ENCODE data around the gene GPR158.
"Not testable (repeated sequence)": the region's sequence is repeated elsewhere in the genome, so short reads cannot be mapped to it uniquely, and the experiment has no call there.

The GPR158 gene, protein sequence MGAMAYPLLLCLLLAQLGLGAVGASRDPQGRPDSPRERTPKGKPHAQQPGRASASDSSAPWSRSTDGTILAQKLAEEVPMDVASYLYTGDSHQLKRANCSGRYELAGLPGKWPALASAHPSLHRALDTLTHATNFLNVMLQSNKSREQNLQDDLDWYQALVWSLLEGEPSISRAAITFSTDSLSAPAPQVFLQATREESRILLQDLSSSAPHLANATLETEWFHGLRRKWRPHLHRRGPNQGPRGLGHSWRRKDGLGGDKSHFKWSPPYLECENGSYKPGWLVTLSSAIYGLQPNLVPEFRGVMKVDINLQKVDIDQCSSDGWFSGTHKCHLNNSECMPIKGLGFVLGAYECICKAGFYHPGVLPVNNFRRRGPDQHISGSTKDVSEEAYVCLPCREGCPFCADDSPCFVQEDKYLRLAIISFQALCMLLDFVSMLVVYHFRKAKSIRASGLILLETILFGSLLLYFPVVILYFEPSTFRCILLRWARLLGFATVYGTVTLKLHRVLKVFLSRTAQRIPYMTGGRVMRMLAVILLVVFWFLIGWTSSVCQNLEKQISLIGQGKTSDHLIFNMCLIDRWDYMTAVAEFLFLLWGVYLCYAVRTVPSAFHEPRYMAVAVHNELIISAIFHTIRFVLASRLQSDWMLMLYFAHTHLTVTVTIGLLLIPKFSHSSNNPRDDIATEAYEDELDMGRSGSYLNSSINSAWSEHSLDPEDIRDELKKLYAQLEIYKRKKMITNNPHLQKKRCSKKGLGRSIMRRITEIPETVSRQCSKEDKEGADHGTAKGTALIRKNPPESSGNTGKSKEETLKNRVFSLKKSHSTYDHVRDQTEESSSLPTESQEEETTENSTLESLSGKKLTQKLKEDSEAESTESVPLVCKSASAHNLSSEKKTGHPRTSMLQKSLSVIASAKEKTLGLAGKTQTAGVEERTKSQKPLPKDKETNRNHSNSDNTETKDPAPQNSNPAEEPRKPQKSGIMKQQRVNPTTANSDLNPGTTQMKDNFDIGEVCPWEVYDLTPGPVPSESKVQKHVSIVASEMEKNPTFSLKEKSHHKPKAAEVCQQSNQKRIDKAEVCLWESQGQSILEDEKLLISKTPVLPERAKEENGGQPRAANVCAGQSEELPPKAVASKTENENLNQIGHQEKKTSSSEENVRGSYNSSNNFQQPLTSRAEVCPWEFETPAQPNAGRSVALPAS (N-terminal part only)

DNA sequence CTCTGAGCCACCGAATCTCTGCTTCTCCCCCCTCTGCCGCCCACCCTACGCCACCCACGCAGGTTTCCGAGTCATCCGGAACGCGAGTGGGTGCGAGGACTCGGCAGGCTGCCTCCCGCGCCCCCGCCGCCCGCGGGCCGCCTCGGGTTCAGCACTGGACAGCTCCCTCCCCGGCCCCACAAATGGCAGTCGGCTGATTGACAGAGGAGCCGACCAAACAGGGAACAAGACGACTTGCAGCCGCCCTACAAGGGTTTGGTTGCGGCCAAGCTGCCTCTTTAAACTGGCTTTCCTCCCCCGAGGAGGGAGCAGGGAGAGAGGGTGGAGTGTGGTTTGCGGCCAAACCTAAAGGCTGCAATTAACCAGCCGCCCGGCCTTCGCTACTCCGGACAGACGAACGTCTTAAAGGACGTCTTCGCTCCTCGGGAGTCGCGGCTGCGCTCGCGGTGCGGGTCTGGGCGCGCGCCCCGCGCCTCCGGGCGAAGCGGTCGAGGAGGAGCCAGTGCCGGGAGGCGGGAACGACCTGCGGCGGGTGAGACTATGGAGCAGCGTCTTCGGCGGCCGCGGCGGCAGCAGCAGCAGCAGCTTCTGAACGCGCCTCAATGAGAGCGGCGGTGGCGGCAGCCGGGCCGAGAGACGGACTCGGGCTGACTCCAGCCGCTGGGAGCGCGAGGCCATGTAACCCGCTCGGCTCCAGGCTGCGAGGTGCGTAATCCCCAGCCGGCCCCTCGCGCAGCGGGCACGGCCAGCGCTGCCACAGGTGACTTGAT lies at the start of gene GPR158:
TSS of gene GPR158 (plus strand) at position 541 of the 770 bp plus-strand sequence. CDS start 420 bp downstream, outside the sequence.
- peak; percentile 52 for DNase-seq

- no peak for DNase-seq
Observed at GRCh38 chr10:25125201-25125611, 49.6 kb upstream of the GPR158 start.

GRCh38 chr10:25129592-25129991 lies 45.2 kb upstream of the GPR158 start:
- no peak for DNase-seq

DNA sequence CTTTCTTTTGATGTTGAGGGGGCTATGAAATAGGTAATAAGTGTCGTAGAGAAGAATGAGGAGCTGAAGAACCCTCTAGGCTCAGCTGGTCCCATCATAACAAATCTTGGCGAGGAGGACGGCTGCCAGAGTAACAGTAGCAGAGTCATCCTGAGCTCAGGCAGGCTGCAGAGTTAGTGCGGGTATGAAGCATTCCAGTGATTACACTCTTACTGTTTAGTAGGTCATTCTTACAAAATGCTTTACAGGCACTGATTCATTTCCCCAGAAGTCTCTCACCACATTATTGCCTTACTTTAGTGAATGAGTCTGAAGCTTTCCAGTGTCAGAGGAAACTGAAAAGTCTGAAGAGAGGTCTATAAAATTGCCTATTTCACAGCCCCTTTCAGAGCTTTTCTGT lies 43.9 kb upstream of the GPR158 start:
- DNase-seq: no peak

- DNase-seq: no peak
Observed at GRCh38 chr10:25142116-25142864, 32.5 kb upstream of the GPR158 start.

GRCh38 chr10:25157650-25158049 lies 17.2 kb upstream of the GPR158 start:
- DNase-seq: no peak

DNA sequence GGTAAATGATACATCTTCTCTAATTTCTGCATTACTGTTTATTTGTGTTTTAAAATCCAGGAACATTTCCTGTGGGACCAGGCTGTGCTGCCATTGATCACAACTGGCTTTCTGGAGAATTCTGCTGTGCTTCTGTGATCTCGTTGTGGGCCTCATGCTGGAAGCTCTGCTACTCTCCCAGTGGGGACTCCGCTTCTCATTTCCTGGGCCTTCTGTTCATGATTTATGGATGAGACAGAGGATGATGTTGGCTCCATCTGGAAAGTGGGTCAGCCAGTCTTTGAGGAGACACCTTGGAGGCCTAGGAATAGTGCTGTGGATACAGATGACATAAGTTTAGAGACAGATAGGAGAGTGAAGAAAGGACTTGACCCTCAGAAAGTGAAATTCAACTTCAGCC lies 15.2 kb upstream of the GPR158 start:
- DNase-seq: no peak

DNA sequence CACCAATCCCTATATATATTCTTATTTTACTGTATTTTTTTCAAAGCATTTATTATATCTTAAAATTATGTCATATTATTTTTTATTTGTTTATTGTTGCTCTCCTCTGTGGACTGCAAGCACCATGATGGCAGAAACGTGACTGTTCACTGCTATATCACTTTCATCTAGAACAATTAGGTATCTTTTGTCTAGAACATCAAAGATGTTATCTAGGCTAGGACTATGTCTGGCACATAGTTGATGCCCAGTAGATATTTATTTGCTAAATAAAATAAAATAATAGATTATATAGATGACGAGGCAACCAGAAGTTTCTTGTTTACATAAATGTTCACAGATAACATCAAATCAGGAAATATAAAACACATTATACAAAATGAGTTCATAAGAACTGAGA lies 12.4 kb upstream of the GPR158 start:
- DNase-seq: no peak

DNA sequence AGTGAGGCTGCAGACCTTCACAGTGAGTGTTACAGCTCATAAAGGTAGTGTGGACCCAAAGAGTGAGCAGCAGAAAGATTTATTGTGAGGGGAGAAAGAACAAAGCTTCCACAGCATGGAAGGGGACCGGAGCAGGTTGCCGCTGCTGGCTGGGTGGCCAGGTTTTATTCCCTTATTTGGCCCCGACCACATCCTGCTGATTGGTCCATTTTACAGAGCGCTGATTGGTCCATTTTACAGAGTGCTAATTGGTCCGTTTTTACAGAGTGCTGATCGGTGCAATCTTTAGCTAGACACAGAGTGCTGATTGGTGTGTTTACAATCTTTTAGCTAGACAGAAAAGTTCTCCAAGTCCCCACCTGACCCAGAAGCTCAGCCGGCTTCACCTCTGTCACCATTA lies 11.3 kb upstream of the GPR158 start:
- not testable (repeated sequence) for DNase-seq

GRCh38 chr10:25169740-25170139 lies 5.1 kb upstream of the GPR158 start:
- DNase-seq: no peak

- DNase-seq: no peak
Observed at GRCh38 chr10:25170627-25171026, 4.2 kb upstream of the GPR158 start.

GRCh38 chr10:25175527-25176420 lies 973 bp downstream of the GPR158 start:
- DNase-seq: no peak

DNA sequence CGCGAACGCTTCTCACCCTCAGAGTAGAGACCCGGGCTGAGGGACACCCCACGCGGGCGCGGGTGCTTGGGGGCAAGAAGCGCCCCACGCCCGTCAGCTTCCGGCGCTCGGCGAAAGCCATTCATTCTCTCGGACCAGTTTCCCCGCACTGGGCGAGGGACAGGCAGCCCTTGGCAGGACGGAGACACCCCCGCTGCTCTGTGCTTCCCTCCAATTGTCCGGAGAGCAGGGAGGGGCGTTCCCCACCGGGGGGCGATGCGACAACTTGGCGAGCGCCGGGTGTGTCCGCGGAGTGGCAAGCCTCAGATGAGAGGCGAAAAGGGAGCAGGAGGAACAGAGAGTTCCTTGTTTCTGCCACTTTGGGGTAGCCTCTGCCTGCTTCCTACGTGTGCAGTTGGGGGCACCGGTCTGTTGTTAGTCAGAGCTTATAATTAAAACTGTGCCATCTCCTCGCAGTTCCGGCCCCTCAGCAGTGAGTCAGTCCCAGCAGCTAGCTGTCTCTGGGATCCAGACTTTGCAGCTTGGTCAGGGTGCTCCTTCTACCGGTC lies 1.7 kb downstream of the GPR158 start:
- no peak for DNase-seq

- DNase-seq: no peak
Observed at GRCh38 chr10:25177093-25177753, 2.4 kb downstream of the GPR158 start.

- no peak for DNase-seq
Observed at GRCh38 chr10:25177754-25178135, 2.9 kb downstream of the GPR158 start.

DNA sequence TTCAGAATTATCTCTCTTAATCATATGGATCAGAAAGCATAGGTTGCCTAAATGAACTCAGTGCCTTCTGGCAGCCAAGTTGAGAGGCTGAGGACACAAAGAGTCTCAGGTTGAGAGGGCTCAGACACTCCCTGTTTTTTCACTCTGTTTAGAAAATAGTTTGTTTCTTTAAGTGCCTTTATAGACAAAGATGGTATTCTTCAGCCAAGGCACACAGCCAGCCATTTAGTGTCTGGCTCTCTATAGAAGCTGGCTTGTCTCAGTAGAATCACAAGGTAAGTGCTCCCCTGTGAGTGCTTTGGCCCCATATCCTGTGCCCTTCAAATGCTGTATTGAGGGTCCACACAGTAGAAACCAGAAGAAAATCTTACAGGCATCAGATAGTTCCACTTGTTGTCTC lies 3.6 kb downstream of the GPR158 start:
- DNase-seq: no peak

DNA sequence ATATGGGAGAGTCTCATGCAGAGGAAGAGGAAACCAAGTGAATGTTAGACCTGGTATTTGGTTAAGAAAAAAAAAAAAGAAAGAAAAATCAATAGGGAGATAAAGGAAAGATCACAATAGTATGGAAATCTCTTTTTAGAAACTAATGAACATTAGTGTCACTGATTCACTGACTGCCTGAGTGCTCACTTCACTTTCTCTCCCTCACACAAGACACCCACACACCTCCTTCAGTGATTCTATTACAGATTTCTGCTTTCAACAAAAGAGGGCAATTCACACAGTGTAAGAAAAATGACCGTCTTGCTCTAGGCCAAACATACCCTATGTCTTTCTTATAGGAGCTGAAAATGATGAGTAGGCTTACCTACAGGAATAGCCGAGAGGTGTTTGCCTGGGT lies 6.0 kb downstream of the GPR158 start:
- no peak for DNase-seq

DNA sequence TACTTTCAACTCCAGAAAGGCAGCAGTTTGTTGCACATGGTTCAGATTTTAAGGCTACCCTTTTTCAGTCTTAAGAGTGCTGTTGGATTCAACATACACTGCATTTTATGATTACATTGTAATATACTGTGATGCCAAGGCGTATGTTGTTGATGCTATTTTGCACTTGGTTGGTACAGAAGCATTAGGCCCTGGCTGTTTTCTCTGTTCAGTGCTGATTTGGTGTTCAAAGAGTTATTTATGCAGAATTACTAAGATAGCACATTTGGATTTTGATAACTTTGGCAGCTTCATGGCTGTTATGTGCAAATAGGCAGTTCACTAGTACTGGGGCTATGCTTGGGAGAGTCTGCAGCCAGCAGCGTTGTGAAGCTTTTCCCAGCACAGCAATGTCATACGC lies 7.8 kb downstream of the GPR158 start:
- DNase-seq: no peak

- no peak for DNase-seq
Observed at GRCh38 chr10:25191162-25191895, 16.5 kb downstream of the GPR158 start.
